Panc1 (cell line): ENCODE results near the gene CERKL. TPM values are rescaled to one million over a fixed set of nuclear protein-coding genes. Genes with fewer than 3 reads are reported as not detected.

Source experiments
- ATAC-seq: fragments of 200-7000 bp; cut with Tn5 transposase; 2 replicates; pipeline ENCODE4 v1.9.1; 2020; ENCODE audit warnings: mild to moderate bottlenecking, moderate library complexity
- BruUV-seq: library from RNA; stranded (reverse); fragments of 400-500 nt; replicated peaks from 2 replicates; lab custom pipeline; 2021; lab: Mats Ljungman, UMichigan
- CTCF ChIA-PET: fragments of 300-600 bp; sonication (Branson Sonifier 250); formaldehyde crosslinking; loops from one replicate; lab custom pipeline; 2022; ENCODE audit warnings: antibody characterized with exemption; lab: Charles Lee
- POLR2A ChIA-PET: fragments of 300-600 bp; sonication (Branson Sonifier 250); formaldehyde crosslinking; loops from one replicate; lab custom pipeline; 2022; ENCODE audit warnings: antibody characterized with exemption; lab: Charles Lee
- DNase-seq: peaks from one replicate; pipeline ENCODE4 v3.0.0-alpha.2; 2010; ENCODE audit warnings: low read depth, low spot score
- H3K27ac ChIP-seq: 2 replicates; pipeline ENCODE4 v1.5.1; 2011; ENCODE audit warnings: mild to moderate bottlenecking, low read length, inconsistent platforms
- H3K27me3 ChIP-seq: fragments of 200-500 bp; sonication (Bioruptor generic); 2 replicates; pipeline ENCODE4 v1.6.0; 2014; ENCODE audit warnings: low read length, inconsistent platforms; ENCODE audit not compliant: control insufficient read depth, insufficient read depth
- H3K36me3 ChIP-seq: fragments of 200-500 bp; sonication (Bioruptor generic); 2 replicates; pipeline ENCODE4 v1.5.1; 2014; ENCODE audit warnings: inconsistent platforms, mild to moderate bottlenecking, low read length, moderate library complexity; ENCODE audit not compliant: control insufficient read depth, insufficient read depth
- H3K4me1 ChIP-seq: 2 replicates; pipeline ENCODE4 v1.5.1; 2011; ENCODE audit warnings: inconsistent platforms, mild to moderate bottlenecking, low read length, moderate library complexity; ENCODE audit not compliant: control insufficient read depth, insufficient read depth
- H3K4me3 ChIP-seq, 2 experiments: 2 replicates each; pipeline ENCODE4 v1.5.1; 2011 to 2012; ENCODE audit warnings: low read depth in 2 of 2, low read length in 2 of 2, mild to moderate bottlenecking in 2 of 2, inconsistent platforms in 1 of 2, moderate library complexity in 1 of 2
- H3K9me3 ChIP-seq: fragments of 200-500 bp; sonication (Bioruptor generic); 2 replicates; pipeline ENCODE4 v1.5.1; 2014; ENCODE audit warnings: low read depth, mild to moderate bottlenecking, inconsistent platforms, low read length, moderate library complexity; ENCODE audit not compliant: control insufficient read depth, insufficient read depth
- CTCF ChIP-seq: fragments of 450-650 bp; IDR thresholded peaks from 2 replicates; pipeline ENCODE4 v1.5.1; 2017; ENCODE audit warnings: mild to moderate bottlenecking
- POLR2AphosphoS5 ChIP-seq: IDR thresholded peaks from 2 replicates; pipeline ENCODE4 v1.6.1; 2012; ENCODE audit warnings: mild to moderate bottlenecking, low read depth, low read length, moderate library complexity
- REST ChIP-seq, 2 experiments: IDR thresholded peaks; 2 replicates each; pipeline ENCODE4 v1.6.1; 2011 to 2012; ENCODE audit warnings: low read depth in 2 of 2, control low read depth in 1 of 2, low read length in 1 of 2, mild to moderate bottlenecking in 1 of 2, moderate library complexity in 1 of 2; ENCODE audit not compliant: insufficient read depth in 1 of 2
- SIN3A ChIP-seq: IDR thresholded peaks from 2 replicates; pipeline ENCODE4 v1.6.1; 2012; ENCODE audit warnings: low read depth, mild to moderate bottlenecking, low read length, moderate library complexity, borderline replicate concordance; ENCODE audit not compliant: insufficient read depth
- TCF7L2 ChIP-seq: IDR thresholded peaks from 2 replicates; pipeline ENCODE4 v1.6.1; 2011; ENCODE audit warnings: mild to moderate bottlenecking, low read depth, low read length, inconsistent platforms
- in situ Hi-C: cut with HindIII; loops from 2 replicates; pipeline ENCODE4 v1.10.0; 2016; ENCODE audit warnings: low sequenced_read_pairs, low pct_unique_long_range_greater_than_20kb
- intact Hi-C: fragments of 100-400 bp; cut with micrococcal nuclease; formaldehyde crosslinking; loops from one replicate; pipeline ENCODE4 v1.10.0; 2022; ENCODE audit not compliant: unreplicated experiment
- total RNA-seq: library from RNA; stranded (reverse); gene quantifications from one replicate; pipeline ENCODE4 v1.2.1, GENCODE V29; 2021; ENCODE audit not compliant: unreplicated experiment

The CERKL gene
- total RNA-seq, 1 experiment from 2014 or later, result 0.87 TPM

GRCh38 chr2:181660181-181660580 lies 3.3 kb upstream of the CERKL start:
- H3K4me1 ChIP-seq, result no peaks in the 10 kb centered on the region; the same call in 1 of the 2 replicates
- CTCF ChIA-PET, result no interaction called here
- ATAC-seq, result no peak
- 0 out of 2 replicates have a peak, but pooled peaks cover 2% of the 10 kb centered on the region for H3K27me3 ChIP-seq
- TF ChIP-seq SIN3A, result no peak
- no peak for TF ChIP-seq POLR2AphosphoS5
- TF ChIP-seq TCF7L2, result no peak
- no peak for TF ChIP-seq CTCF
- TF ChIP-seq REST (IDR thresholded peaks at IDR 0.05; ENCODE audit: insufficient read depth in 1 of 2, low read depth in 2 of 2, low read length in 1 of 2), result no peak
- POLR2A ChIA-PET, result no interaction called here
- no peak for DNase-seq
- in situ Hi-C loops (no loop called here), intact Hi-C loops (no loop called here)
- no TSS peak for BruUV-seq
- H3K27ac ChIP-seq, result no peak overlapping the region
- H3K9me3 ChIP-seq, result no peaks in the 10 kb centered on the region
- H3K4me3 ChIP-seq, result no peak overlapping the region
- no peaks in the 10 kb centered on the region for H3K36me3 ChIP-seq

- H3K4me1 ChIP-seq, result no peaks in the 10 kb centered on the region; the same call in 1 of the 2 replicates
- TF ChIP-seq SIN3A (no peak), POLR2AphosphoS5 (no peak), REST (IDR thresholded peaks at IDR 0.05; ENCODE audit: insufficient read depth in 1 of 2, low read depth in 2 of 2, low read length in 1 of 2) (no peak), TCF7L2 (no peak), CTCF (no peak)
- no peak overlapping the region for H3K27ac ChIP-seq
- no TSS peak for BruUV-seq
- ChIA-PET CTCF (no interaction called here), POLR2A (interaction anchor here (0.5 kb wide), 1 partner anchor 331 kb away, joined by 3 read pairs; no protein-coding TSS in a partner anchor)
- DNase-seq (no peak), ATAC-seq (no peak)
- intact Hi-C loops, result no loop called here
- H3K36me3 ChIP-seq, result no peaks in the 10 kb centered on the region
- 0 out of 2 replicates have a peak, but pooled peaks cover 2% of the 10 kb centered on the region for H3K27me3 ChIP-seq
- in situ Hi-C loops, result no loop called here
- H3K4me3 ChIP-seq, result no peak overlapping the region
- no peaks in the 10 kb centered on the region for H3K9me3 ChIP-seq
Observed at GRCh38 chr2:181658444-181658843, 1.5 kb upstream of the CERKL start.
